Heart right ventricle (tissue), 16 donors: ENCODE measurements around the gene NEURL4. TPM values are rescaled to one million over a fixed set of nuclear protein-coding genes. Genes with fewer than 3 reads are reported as not detected.
A peak's percentile ranks its signal among the peaks of the same experiment; 100 is the strongest.
"Not testable (repeated sequence)": the region's sequence is repeated elsewhere in the genome, so short reads cannot be mapped to it uniquely, and the experiment has no call there.

Experiments
- ATAC-seq, 8 donors: fragments of 200-7000 bp; cut with Tn5 transposase; one replicate each; pipeline ENCODE4 v1.9.1; 2020; ENCODE audit warnings: mild to moderate bottlenecking in 8 of 8, moderate library complexity in 8 of 8, moderate number of reproducible peaks in 1 of 8
- DNase-seq, 2 donors: peaks; one replicate each; pipeline ENCODE4 v3.0.0-alpha.2; 2020
- H3K27ac ChIP-seq, 10 donors: fragments of 200-600 bp; sonication (generic) in 2 of 10; one replicate each; pipeline versions ENCODE4 v1.5.0 to v1.8.0; 2020 to 2022; ENCODE audit warnings: mild to moderate bottlenecking in 3 of 10
- H3K27me3 ChIP-seq, 7 donors: fragments of 200-600 bp; one replicate each; pipeline ENCODE4 v1.8.0; 2021 to 2022; ENCODE audit warnings: mild to moderate bottlenecking in 2 of 7
- H3K36me3 ChIP-seq, 9 donors: fragments of 200-600 bp; sonication (generic) in 1 of 9; one replicate each; pipeline versions ENCODE4 v1.5.0 to v1.8.0; 2020 to 2022; ENCODE audit warnings: mild to moderate bottlenecking in 2 of 9
- H3K4me1 ChIP-seq, 9 donors: fragments of 200-600 bp; sonication (generic) in 1 of 9; one replicate each; pipeline versions ENCODE4 v1.5.0 to v1.8.0; 2020 to 2022; ENCODE audit warnings: mild to moderate bottlenecking in 4 of 9
- H3K4me3 ChIP-seq, 10 donors: fragments of 200-600 bp; sonication (generic) in 2 of 10; one replicate each; pipeline versions ENCODE4 v1.5.0 to v1.8.0; 2020 to 2022; ENCODE audit warnings: mild to moderate bottlenecking in 7 of 10, moderate library complexity in 2 of 10
- H3K9me3 ChIP-seq, 11 donors: fragments of 200-600 bp in 10 of 11; sonication (generic) in 2 of 11; one replicate each; pipeline versions ENCODE4 v1.5.0 to v1.8.0; 2013 to 2022; ENCODE audit warnings: mild to moderate bottlenecking in 2 of 11, control low read depth in 1 of 11, moderate library complexity in 1 of 11
- WGBS, 2 donors: extraction: QIAGEN DNeasy Blood & Tissue Kit; methylation state at CpG; one replicate each; pipeline ENCODE4 v1.1.7; 2013; ENCODE audit warnings: inconsistent platforms in 1 of 2; 5-methylcytosine and 5-hydroxymethylcytosine counted together
- intact Hi-C, 10 donors: fragments of 100-400 bp; cut with DNase I; formaldehyde crosslinking; loops; one replicate each; pipeline versions ENCODE4 v1.11.1 to v1.14.2; 2022
- long read RNA-seq, 3 donors: library from polyadenylated mRNA; unstranded; transcript quantifications; one replicate each; pipeline ENCODE4 v2.0.0, GENCODE V29; 2020 to 2021
- polyA plus RNA-seq, 2 donors: library from polyadenylated mRNA; stranded (reverse); fragments of 200-250 nt; gene quantifications; one replicate each; pipeline ENCODE4 v1.2.3, GENCODE V29; 2013
- total RNA-seq, 10 donors: library from RNA; stranded (reverse); fragmentation: NEBNext Ultra II Directional in 3 of 10; extraction: Animal tissue kit (Norgen Biotek cat#: 25700) in 3 of 10; gene quantifications; one replicate each; pipeline versions ENCODE4 v1.2.1 to v1.2.4, GENCODE V29; 2021 to 2023
- TF ChIP-seq, protein P1 (sequence below), 9 donors: fragments of 200-600 bp; sonication (generic) in 2 of 9; IDR thresholded peaks; one replicate each; pipeline versions ENCODE4 v1.5.0 to v1.8.0; 2021 to 2022; ENCODE audit warnings: antibody characterized with exemption in 9 of 9, mild to moderate bottlenecking in 5 of 9, moderate library complexity in 1 of 9
- donor health status: Arrhythmogenic right ventricular cardiomyopathy.
- donor health status: ischemic (EF 13 %, LVEDD 7.1; RV severe dilation, severe dysfunction).
- donor health status: healthy with polysubstance abuse.
- donor health status: DM: no; HTN: yes; CAD: no.
- donor health status: DM: no; HTN: no; CAD: no.
- donor health status: ischemic (EF 25% LVEDD 6.9; RV normal size, moderate dysfunction).
- donor health status: ischemic (EF 25% LVEDD 5.7; RV mildly dilated, moderate dysfunction).
- donor health status: healthy.
- donor health status: DM: yes; HTN: yes; CAD: no.
- donor health status: Ischemic cardiomyopathy.
- donor health status: ischemic (EF 35%, LVEDD 5.7; RV mildly dilated, moderate dysfunction).
- donor health status: nonischemic (EF 11% LVEDD 7.7; RV severe dilation, severe dysfunction).
- donor health status: DM: yes; HTN: yes; CAD: no.
- donor health status: PGD.
- donor health status: ischemic (EF 29% LVEDD 5.4; RV normal size, mild dysfunction).
- donor health status: nonischemic (EF 23%, LVEDD 6.1; RV moderate dilation, normal function).

NEURL4 gene
- total RNA-seq (10 to 100 TPM; 21.7 to 45.9 (median 28.7) TPM), polyA plus RNA-seq (10 to 100 TPM; 22.4 to 55.5 TPM)
- long read RNA-seq, donor 1, full-length matches to known transcripts: 3 of 42 reads
- long read RNA-seq, donor 1, partial matches to known transcripts: 27 of 42 reads
- long read RNA-seq, donor 1, other reads (novel, unspliced or antisense): 12 of 42 reads
- long read RNA-seq, donor 2, full-length matches to known transcripts: 4 of 50 reads
- long read RNA-seq, donor 2, partial matches to known transcripts: 28 of 50 reads
- long read RNA-seq, donor 2, other reads (novel, unspliced or antisense): 18 of 50 reads
- long read RNA-seq, donor 3, partial matches to known transcripts: 34 of 41 reads
- long read RNA-seq, donor 3, other reads (novel, unspliced or antisense): 7 of 41 reads

DNA sequence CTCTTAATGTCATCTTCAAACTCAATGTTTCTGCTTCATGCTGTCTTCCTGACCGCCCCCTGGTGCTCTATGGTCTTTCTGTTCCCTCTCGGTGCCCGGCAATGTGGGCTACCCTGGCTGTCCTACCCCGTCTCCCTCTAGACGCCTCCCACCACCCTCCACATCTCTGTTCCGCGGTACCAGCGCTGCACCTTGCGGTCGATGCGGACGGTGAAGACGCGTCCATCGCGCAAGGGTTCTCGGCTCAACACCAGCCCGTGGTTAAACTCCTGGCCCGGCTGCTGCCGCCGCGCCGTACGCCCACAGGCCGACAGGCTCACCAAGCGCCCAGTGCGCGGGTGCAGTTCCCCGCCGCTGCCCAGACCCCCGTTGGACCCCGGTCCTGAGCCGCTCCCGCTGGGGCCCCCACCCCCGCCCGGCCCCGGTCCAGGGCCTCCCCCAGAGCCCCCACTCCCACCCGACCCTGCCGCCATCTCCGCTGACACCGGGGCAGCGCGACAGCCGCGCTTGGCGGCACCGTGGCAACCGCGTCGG, at the start of gene NEURL4:
Gene NEURL4 (minus strand): TSS at position 496 of the 534 bp plus-strand sequence. CDS start 23 bp downstream, at position 473.
- ATAC-seq: peak in 4 of 8 donors; percentile 1 to 34 (median 13)
- no peak for DNase-seq
- Histone ChIP-seq H3K27me3 (peaks cover 0 to 6% (median 0%) of the 10 kb centered on the region in 7 donors), H3K4me3 (peak within 1 kb of the TSS; percentile 70 to 94 (median 85)), H3K36me3 (peaks cover 0 to 29% (median 10%) of the 10 kb centered on the region in 9 donors), H3K9me3 (no peaks in the 10 kb centered on the region), H3K27ac (peak within 1 kb of the TSS; percentile 55 to 96 (median 89)), H3K4me1 (peaks cover 0 to 30% (median 20%) of the 10 kb centered on the region in 9 donors)
- WGBS, 2 donors: 1% methylated on average over 50 of the region's 50 CpGs
- intact Hi-C loops: loop anchor here in 2 of 10 donors (1.0 kb wide), 2 partner anchors 22 to 48 kb away; partner anchors contain the start of genes EIF5A (in 1 of the 2) and SLC2A4 (in 1 of the 2)
- TF ChIP-seq, protein P1, sequence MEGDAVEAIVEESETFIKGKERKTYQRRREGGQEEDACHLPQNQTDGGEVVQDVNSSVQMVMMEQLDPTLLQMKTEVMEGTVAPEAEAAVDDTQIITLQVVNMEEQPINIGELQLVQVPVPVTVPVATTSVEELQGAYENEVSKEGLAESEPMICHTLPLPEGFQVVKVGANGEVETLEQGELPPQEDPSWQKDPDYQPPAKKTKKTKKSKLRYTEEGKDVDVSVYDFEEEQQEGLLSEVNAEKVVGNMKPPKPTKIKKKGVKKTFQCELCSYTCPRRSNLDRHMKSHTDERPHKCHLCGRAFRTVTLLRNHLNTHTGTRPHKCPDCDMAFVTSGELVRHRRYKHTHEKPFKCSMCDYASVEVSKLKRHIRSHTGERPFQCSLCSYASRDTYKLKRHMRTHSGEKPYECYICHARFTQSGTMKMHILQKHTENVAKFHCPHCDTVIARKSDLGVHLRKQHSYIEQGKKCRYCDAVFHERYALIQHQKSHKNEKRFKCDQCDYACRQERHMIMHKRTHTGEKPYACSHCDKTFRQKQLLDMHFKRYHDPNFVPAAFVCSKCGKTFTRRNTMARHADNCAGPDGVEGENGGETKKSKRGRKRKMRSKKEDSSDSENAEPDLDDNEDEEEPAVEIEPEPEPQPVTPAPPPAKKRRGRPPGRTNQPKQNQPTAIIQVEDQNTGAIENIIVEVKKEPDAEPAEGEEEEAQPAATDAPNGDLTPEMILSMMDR (IDR thresholded peaks at IDR 0.05): peak in 2 of 9 donors; percentile 8 to 17

DNA sequence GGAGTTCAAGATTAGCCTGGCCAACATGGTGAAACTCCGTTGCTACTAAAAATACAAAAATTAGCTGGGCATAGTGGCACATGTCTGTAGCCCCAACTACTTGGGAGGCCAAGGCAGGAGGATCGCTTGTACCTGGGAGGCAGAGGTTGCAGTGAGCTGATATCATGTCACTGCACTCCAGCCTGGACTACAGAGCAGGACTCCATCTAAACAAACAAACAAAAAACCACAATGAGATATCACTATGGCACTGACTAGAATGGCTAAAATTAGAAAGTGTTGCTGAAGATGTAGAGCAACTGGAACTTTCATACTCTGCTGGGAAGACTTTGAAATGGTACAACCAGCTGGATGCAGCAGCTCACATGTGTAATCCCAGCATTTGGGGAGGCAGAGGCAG, 45.2 kb upstream of the NEURL4 start:
- intact Hi-C loops: no loop called here
- Histone ChIP-seq H3K4me1 (no peaks in the 10 kb centered on the region), H3K27ac (no peak overlapping the region), H3K27me3 (peaks cover 0 to 15% (median 4%) of the 10 kb centered on the region in 7 donors), H3K36me3 (no peaks in the 10 kb centered on the region), H3K4me3 (no peak overlapping the region), H3K9me3 (peaks cover 0 to 5% (median 0%) of the 10 kb centered on the region in 11 donors)
- ATAC-seq: no peak
- TF ChIP-seq, protein P1 (IDR thresholded peaks at IDR 0.05): no peak
- DNase-seq: no peak
- WGBS, 2 donors: 89 to 91% methylated on average over 2 of the region's 2 CpGs

DNA sequence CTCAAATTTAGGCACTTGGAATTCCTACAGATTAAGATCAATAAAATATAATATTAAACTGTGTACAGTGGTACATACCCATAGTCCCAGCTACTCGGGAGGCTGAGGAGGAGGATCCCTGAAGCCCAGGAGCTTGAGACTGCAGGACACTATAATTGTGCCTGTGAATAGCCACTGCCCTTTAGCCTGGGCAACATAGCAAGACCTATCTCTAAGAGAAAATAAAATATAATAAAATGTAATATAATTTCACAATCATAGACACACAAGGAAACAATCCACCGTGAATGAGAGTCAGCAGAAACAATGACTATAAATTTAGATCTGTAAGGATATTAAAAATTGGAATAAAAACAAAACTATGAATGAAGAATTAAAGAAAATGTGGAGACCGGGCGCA, 41.7 kb upstream of the NEURL4 start:
- DNase-seq: no peak
- intact Hi-C loops: no loop called here
- Histone ChIP-seq H3K4me3 (no peak overlapping the region), H3K9me3 (no peaks in the 10 kb centered on the region), H3K36me3 (no peaks in the 10 kb centered on the region), H3K27ac (no peak overlapping the region), H3K27me3 (peaks cover 0 to 6% (median 0%) of the 10 kb centered on the region in 7 donors), H3K4me1 (no peaks in the 10 kb centered on the region)
- 86 to 91% methylated on average over 4 of the region's 4 CpGs for WGBS, 2 donors
- TF ChIP-seq, protein P1 (IDR thresholded peaks at IDR 0.05): no peak
- no peak for ATAC-seq

DNA sequence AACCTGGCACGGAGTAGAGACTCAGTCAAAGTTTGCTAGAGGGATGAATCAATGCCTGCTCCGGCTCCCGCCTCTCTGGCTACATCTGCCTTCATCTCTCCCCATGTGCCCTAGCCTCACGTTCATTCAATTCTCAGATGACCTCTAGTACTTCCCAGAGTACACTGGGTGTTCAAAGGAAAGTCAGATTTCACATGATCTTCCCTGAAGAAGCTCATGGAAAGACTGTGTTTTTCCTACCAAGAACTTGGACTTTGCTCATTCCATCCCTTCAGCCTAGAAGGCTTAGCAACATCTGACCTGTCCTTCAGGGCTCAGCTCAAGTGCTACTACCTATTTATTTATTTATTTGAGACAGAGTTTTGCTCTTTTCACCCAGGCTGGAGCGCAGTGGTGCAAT, 40.7 kb upstream of the NEURL4 start:
- no peak overlapping the region for H3K27ac ChIP-seq
- no peaks in the 10 kb centered on the region for H3K4me1 ChIP-seq
- intact Hi-C loops: loop anchor here in 1 of 10 donors (10.0 kb wide), 1 partner anchor 145 kb away; no protein-coding TSS in a partner anchor
- H3K27me3 ChIP-seq: peaks cover 0 to 6% (median 0%) of the 10 kb centered on the region in 7 donors
- H3K36me3 ChIP-seq: no peaks in the 10 kb centered on the region
- TF ChIP-seq, protein P1 (IDR thresholded peaks at IDR 0.05): no peak
- no peak for DNase-seq
- WGBS, 2 donors: 89% methylated on average over 5 of the region's 5 CpGs
- H3K9me3 ChIP-seq: no peaks in the 10 kb centered on the region
- H3K4me3 ChIP-seq: no peak overlapping the region
- ATAC-seq: no peak

DNA sequence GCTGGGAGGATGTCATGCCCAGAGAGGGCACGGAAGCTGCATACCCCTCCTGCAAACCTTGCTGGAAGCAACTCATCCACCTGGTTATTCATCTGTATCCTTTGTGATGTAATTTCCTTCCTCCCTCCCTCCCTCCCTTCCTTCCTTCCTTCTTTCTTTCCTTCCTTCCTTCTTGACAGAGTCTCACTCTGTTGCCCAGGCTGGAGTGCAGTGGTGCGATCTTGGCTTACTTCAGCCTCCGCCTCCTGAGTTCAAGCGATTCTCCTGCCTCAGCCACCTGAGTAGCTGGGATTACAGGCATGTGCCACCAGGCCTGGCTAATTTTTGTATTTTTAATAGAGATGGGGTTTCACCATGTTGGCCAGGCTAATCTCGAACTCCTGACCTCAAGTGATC, 39.5 kb upstream of the NEURL4 start:
- intact Hi-C loops: loop anchor here in 1 of 10 donors (10.0 kb wide), 1 partner anchor 146 kb away; no protein-coding TSS in a partner anchor

More for the DNA sequence above, 39.5 kb upstream of the NEURL4 start:
- WGBS, 2 donors: 75% methylated on average over 5 of the region's 5 CpGs
- not testable (repeated sequence) for H3K27me3 ChIP-seq, H3K9me3 ChIP-seq, H3K36me3 ChIP-seq, ATAC-seq, H3K4me1 ChIP-seq, H3K4me3 ChIP-seq, DNase-seq, H3K27ac ChIP-seq
